ENCODE results near the gene GDI2. TPM values are rescaled to one million over a fixed set of nuclear protein-coding genes. Genes with fewer than 3 reads are reported as not detected.

GDI2 gene
- total RNA-seq, 1 donor from 2014 or later: 174 TPM

DNA sequence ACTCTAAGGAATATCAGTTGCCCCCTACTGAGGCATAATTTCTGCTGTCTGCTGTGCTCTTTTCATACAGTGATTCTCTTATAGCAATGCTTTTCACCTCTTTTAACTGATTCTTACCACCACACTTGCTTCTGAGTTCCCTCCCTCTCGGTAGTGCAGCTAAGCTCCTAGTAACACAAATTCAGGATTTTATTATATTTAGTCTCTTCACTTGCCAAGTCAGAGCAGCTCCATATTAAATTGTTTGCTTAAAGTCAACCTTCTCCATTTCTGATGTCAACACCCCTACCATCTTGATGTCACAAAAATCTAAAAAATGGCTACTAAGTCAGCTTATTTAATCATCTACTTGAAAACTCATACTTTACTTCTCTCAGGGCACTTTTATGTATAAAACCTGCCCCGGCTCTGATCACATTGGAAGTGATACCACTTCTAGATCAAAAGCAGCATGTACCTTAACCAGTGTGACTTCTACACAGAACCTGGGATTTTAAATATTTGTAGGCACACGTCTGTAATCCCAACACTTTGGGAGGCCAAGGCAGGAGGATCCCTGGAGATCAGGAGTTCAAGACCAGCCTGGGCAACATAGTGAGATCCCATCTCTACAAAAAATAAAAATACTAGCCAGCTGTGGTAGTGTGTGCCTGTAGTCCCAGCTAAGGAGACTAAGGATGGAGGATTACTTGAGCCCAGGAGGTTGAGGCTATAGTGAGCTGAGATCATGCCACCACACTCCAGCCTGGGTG, 55.3 kb downstream of the GDI2 start:
- intact Hi-C loops (cut with DNase I): no loop called here
- H3K27me3 ChIP-seq: no peaks in the 10 kb centered on the region
- TF ChIP-seq CTCF (IDR thresholded peaks at IDR 0.05) (no peak), POLR2A (IDR thresholded peaks at IDR 0.05) (no peak), POLR2AphosphoS5 (IDR thresholded peaks at IDR 0.05; ENCODE audit: insufficient read depth in 1 of 2, low read depth in 1 of 2) (no peak)

GRCh38 chr10:5752301-5752871, 60.8 kb downstream of the GDI2 start:
- no peak overlapping the region for H3K4me3 ChIP-seq
- intact Hi-C loops (cut with DNase I): no loop called here
- H3K4me1 ChIP-seq: no peaks in the 10 kb centered on the region
- no peaks in the 10 kb centered on the region for H3K9me3 ChIP-seq
- no peak overlapping the region for H3K27ac ChIP-seq
- no peak for DNase-seq (ENCODE audit: extremely low spot score in 2 of 2)
- H3K27me3 ChIP-seq: no peaks in the 10 kb centered on the region
- peaks cover 0 to 26% of the 10 kb centered on the region in 2 donors for H3K36me3 ChIP-seq
- TF ChIP-seq POLR2AphosphoS5 (IDR thresholded peaks at IDR 0.05; ENCODE audit: insufficient read depth in 1 of 2, low read depth in 1 of 2) (no peak), CTCF (IDR thresholded peaks at IDR 0.05) (no peak), POLR2A (IDR thresholded peaks at IDR 0.05) (no peak)

More for the DNA sequence above, 55.3 kb downstream of the GDI2 start:
- no peak overlapping the region for H3K4me3 ChIP-seq
- no peaks in the 10 kb centered on the region for H3K4me1 ChIP-seq
- peaks cover 0 to 55% of the 10 kb centered on the region in 2 donors for H3K36me3 ChIP-seq
- H3K27ac ChIP-seq: no peak overlapping the region
- H3K9me3 ChIP-seq: no peaks in the 10 kb centered on the region
- no peak for DNase-seq (ENCODE audit: extremely low spot score in 2 of 2)

DNA sequence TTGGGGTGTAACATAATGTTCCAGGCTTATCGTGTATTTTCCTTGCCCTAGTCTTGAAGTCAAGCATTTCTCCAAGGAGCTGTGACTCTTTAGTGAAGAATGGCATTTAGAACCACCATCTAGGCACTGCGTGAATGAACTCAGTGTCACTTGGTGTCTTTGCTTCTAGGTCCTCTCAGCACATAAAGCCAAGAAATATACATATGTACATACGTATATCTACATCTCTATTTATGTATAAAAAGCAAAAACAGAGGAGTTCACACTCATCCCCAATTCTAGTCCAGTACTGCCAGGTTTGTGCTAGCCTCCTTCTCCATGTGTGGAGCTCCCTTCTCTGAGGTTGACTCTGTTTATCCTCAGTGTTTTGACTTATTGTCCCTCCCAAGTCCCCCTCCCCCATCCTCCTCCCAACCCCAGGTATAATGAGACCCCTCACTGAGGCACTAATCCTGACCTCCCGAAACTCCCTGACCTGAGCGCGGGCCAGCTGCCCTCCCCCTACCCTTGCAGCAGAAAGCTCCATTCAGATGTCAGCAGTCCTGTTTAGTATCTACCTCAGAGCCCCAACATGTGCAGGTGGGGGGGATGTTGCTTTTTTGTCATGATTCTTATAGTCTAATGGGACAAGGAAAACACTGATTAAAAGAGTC, 61.5 kb downstream of the GDI2 start:
- Histone ChIP-seq H3K27ac (no peak overlapping the region), H3K27me3 (no peaks in the 10 kb centered on the region), H3K36me3 (peaks cover 0 to 23% of the 10 kb centered on the region in 2 donors), H3K4me3 (no peak overlapping the region), H3K9me3 (no peaks in the 10 kb centered on the region), H3K4me1 (no peaks in the 10 kb centered on the region)
- intact Hi-C loops (cut with DNase I): no loop called here
- TF ChIP-seq POLR2A (IDR thresholded peaks at IDR 0.05) (no peak), CTCF (IDR thresholded peaks at IDR 0.05) (no peak), POLR2AphosphoS5 (IDR thresholded peaks at IDR 0.05; ENCODE audit: insufficient read depth in 1 of 2, low read depth in 1 of 2) (no peak)
- no peak for DNase-seq (ENCODE audit: extremely low spot score in 2 of 2)

DNA sequence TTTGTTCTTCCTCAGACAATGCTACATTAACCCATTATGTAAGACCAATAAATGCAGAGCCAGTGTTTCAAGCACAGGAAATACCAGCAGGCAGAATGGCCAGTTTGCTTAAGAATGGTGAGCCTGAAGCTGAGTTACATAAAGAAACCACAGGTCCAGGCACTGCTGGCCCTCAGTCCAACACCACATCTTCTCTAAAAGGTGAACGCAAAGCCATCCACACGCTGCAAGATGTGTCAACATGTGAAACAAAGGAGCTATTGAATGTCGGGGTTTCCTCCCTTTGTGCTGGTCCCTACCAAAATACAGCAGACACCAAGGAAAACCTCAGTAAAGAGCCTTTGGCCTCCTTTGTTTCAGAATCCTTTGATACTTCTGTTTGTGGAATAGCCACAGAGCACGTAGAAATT, 64.8 kb downstream of the GDI2 start:
- Histone ChIP-seq H3K36me3 (peaks cover 0 to 38% of the 10 kb centered on the region in 2 donors), H3K9me3 (no peaks in the 10 kb centered on the region), H3K4me1 (no peaks in the 10 kb centered on the region), H3K4me3 (no peak overlapping the region), H3K27ac (no peak overlapping the region), H3K27me3 (no peaks in the 10 kb centered on the region)
- intact Hi-C loops (cut with DNase I): no loop called here
- TF ChIP-seq POLR2A (IDR thresholded peaks at IDR 0.05) (no peak), POLR2AphosphoS5 (IDR thresholded peaks at IDR 0.05; ENCODE audit: insufficient read depth in 1 of 2, low read depth in 1 of 2) (no peak), CTCF (IDR thresholded peaks at IDR 0.05) (no peak)
- DNase-seq (ENCODE audit: extremely low spot score in 2 of 2): no peak
